SU-DHL-6 (cell line): Measurements from ENCODE around the gene SCG5.

Experiments used
- CTCF ChIP-seq: fragments of 200-600 bp; sonication (generic); IDR thresholded peaks from one replicate; pipeline ENCODE4 v1.5.1; 2017; ENCODE audit warnings: antibody characterized with exemption, mild to moderate bottlenecking, low read length, moderate library complexity; ENCODE audit not compliant: insufficient read depth, poor library complexity, severe bottlenecking
- EZH2phosphoT487 ChIP-seq: fragments of 200-600 bp; sonication (generic), shearing (Covaris generic); conservative IDR thresholded peaks from 2 replicates; pipeline ENCODE4 v1.6.1; 2018; ENCODE audit warnings: mild to moderate bottlenecking, antibody characterized with exemption, low read length, moderate library complexity, mixed read lengths

- TF ChIP-seq CTCF (no peak), EZH2phosphoT487 (no peak)
These were observed 80.6 kb downstream of the SCG5 start for GRCh38 chr15:32722136-32722535.
